ENCODE data around the gene ADGRD2. TPM values are rescaled to one million over a fixed set of nuclear protein-coding genes. Genes with fewer than 3 reads are reported as not detected.

ADGRD2 gene
- total and polyA plus RNA-seq, 9 of the 15 experiments (the other 6 are each of a cell fraction or from before 2014, with no cell fraction given) = not detected

- TF ChIP-seq ARID2 (IDR thresholded peaks at IDR 0.05) = no peak
- TF ChIP-seq ZBTB26 (CRISPR knock-in tag; IDR thresholded peaks at IDR 0.05) = no peak
- no peak for TF ChIP-seq MCM3 (IDR thresholded peaks at IDR 0.05)
- no peak for TF ChIP-seq RBM34 (IDR thresholded peaks at IDR 0.05; ENCODE audit: borderline replicate concordance, insufficient read depth, low read length)
- no peak for TF ChIP-seq BMI1 (IDR thresholded peaks at IDR 0.05; ENCODE audit: low read length)
- TF ChIP-seq PHF20 (IDR thresholded peaks at IDR 0.05; ENCODE audit: partially characterized antibody) = peak; percentile 99
- peak; percentile 87 for TF ChIP-seq CREM (IDR thresholded peaks at IDR 0.05; ENCODE audit: low read depth)
- no peak for TF ChIP-seq ZNF586 (CRISPR knock-in tag; conservative IDR thresholded peaks at IDR 0.05)
- peak; percentile 98 for TF ChIP-seq GABPB1 (CRISPR knock-in tag; IDR thresholded peaks at IDR 0.05)
- no peak for TF ChIP-seq RBM15 (IDR thresholded peaks at IDR 0.05; ENCODE audit: insufficient read depth, low read length)
- TF ChIP-seq DIDO1 (tag; IDR thresholded peaks at IDR 0.05; ENCODE audit: low read depth) = peak; percentile 86
- TF ChIP-seq TRIM24 (IDR thresholded peaks at IDR 0.05) = peak in 1 of 2 experiments; percentile 52; a peak in 1 of 4 replicates
- no peak for TF ChIP-seq ZBTB1 (CRISPR knock-in tag; IDR thresholded peaks at IDR 0.05; ENCODE audit: borderline replicate concordance, low read depth)
- peak; percentile 50 for TF ChIP-seq ETV1 (tag; conservative IDR thresholded peaks at IDR 0.05; ENCODE audit: low read depth)
- TF ChIP-seq ARHGAP35 (IDR thresholded peaks at IDR 0.05; ENCODE audit: partially characterized antibody) = no peak
- TF ChIP-seq SPI1 (IDR thresholded peaks at IDR 0.05; ENCODE audit: borderline replicate concordance, low read depth, low read length) = no peak
- 0 out of 4 replicates have a peak, but pooled peaks of 1 of the 2 experiments have one; percentile 41 for TF ChIP-seq UBTF (IDR thresholded peaks at IDR 0.05; ENCODE audit: borderline replicate concordance in 1 of 2, low read depth in 2 of 2, low read length in 2 of 2)
- no peak for TF ChIP-seq SMARCE1 (IDR thresholded peaks at IDR 0.05)
- TF ChIP-seq MITF (IDR thresholded peaks at IDR 0.05) = no peak
- TF ChIP-seq ZNF395 (CRISPR knock-in tag; IDR thresholded peaks at IDR 0.05) = no peak
- TF ChIP-seq BDP1 (IDR thresholded peaks at IDR 0.05; ENCODE audit: insufficient read depth, insufficient read length) = no peak
- peak; percentile 20; the same call in 1 of the 2 replicates for TF ChIP-seq MAFK (IDR thresholded peaks at IDR 0.05; ENCODE audit: low read length)
- no peak for TF ChIP-seq ZNF3 (CRISPR knock-in tag; IDR thresholded peaks at IDR 0.05)
- TF ChIP-seq CBX3 (IDR thresholded peaks at IDR 0.05; ENCODE audit: borderline replicate concordance in 1 of 2, low read length in 2 of 2) = peak in 1 of 2 experiments; percentile 90; a peak in 2 of 3 replicates
Observed at GRCh38 chr9:124415102-124415851, 35.0 kb upstream of the ADGRD2 start, which contains the start of gene PSMB7 (continued).

All from K562 (cell line).